DMS79 (cell line): ENCODE results near the gene SNTG2.
"Not testable (repeated sequence)": the region's sequence is repeated elsewhere in the genome, so short reads cannot be mapped to it uniquely, and the experiment has no call there.

Experiments
- DNase-seq: peaks from one replicate; lab custom pipeline; 2025; lab: John Stamatoyannopoulos, UW

SNTG2 gene

GRCh38 chr2:1377473-1377872 is 426.8 kb downstream of the SNTG2 start:
- DNase-seq: no peak

GRCh38 chr2:1378456-1379150 is 428.0 kb downstream of the SNTG2 start:
- DNase-seq: no peak

- no peak for DNase-seq
These were observed 431.0 kb downstream of the SNTG2 start for GRCh38 chr2:1381644-1382043.

- DNase-seq: not testable (repeated sequence)
These were observed 437.5 kb downstream of the SNTG2 start for GRCh38 chr2:1387954-1388725.

GRCh38 chr2:1390118-1390517 is 439.5 kb downstream of the SNTG2 start:
- not testable (repeated sequence) for DNase-seq

GRCh38 chr2:1393321-1393720 is 442.7 kb downstream of the SNTG2 start:
- DNase-seq: no peak

- DNase-seq: no peak
These were observed 444.2 kb downstream of the SNTG2 start for GRCh38 chr2:1394709-1395408.

- DNase-seq: no peak
These were observed 446.7 kb downstream of the SNTG2 start for GRCh38 chr2:1397350-1397749.

GRCh38 chr2:1398191-1398590 is 447.5 kb downstream of the SNTG2 start:
- DNase-seq: no peak

- no peak for DNase-seq
These were observed 450.5 kb downstream of the SNTG2 start for GRCh38 chr2:1400943-1401735.

GRCh38 chr2:1402064-1402463 is 451.4 kb downstream of the SNTG2 start:
- no peak for DNase-seq

- DNase-seq: no peak
These were observed 452.9 kb downstream of the SNTG2 start for GRCh38 chr2:1403565-1403964.

- no peak for DNase-seq
These were observed 454.5 kb downstream of the SNTG2 start for GRCh38 chr2:1405124-1405523.

GRCh38 chr2:1405967-1406366 is 455.3 kb downstream of the SNTG2 start:
- no peak for DNase-seq

- DNase-seq: no peak
These were observed 455.8 kb downstream of the SNTG2 start for GRCh38 chr2:1406434-1406833.

- DNase-seq: peak; percentile 66
These were observed 457.5 kb downstream of the SNTG2 start for GRCh38 chr2:1407950-1408675.

- DNase-seq: no peak
These were observed 462.6 kb downstream of the SNTG2 start, which contains the start of gene TPO for GRCh38 chr2:1413156-1413710. TPO (plus strand) TSS chr2:1413463; CDS start chr2:1414409, 946 bp downstream.

- no peak for DNase-seq
These were observed 463.5 kb downstream of the SNTG2 start for GRCh38 chr2:1414121-1414520.

- not testable (repeated sequence) for DNase-seq
These were observed 464.3 kb downstream of the SNTG2 start for GRCh38 chr2:1414901-1415300.

GRCh38 chr2:1415501-1415900 is 464.9 kb downstream of the SNTG2 start:
- no peak for DNase-seq
